ENCODE measurements around the gene LSG1.
A peak's percentile ranks its signal among the peaks of the same experiment; 100 is the strongest.

The LSG1 gene

DNA sequence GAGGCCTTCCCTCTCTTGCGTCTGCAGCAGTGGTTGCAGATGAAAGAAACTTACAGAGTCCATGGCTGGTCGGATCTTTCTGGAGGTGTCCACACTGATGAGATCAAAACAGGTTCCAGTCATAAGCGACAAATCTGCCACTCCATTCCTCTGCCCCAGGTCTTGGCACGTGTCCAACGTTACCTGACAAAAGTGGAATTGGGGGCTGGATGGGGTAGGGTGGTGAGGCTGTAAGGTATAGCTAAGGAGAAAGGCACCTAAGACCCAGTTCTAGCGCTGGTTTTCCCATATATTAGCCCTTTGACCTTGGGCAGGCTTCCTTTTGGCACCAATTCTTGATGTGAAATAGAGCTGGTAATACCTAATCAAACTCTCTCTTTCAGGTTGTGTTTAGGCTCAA, 24.7 kb upstream of the LSG1 start:
- TF ChIP-seq, protein P1, sequence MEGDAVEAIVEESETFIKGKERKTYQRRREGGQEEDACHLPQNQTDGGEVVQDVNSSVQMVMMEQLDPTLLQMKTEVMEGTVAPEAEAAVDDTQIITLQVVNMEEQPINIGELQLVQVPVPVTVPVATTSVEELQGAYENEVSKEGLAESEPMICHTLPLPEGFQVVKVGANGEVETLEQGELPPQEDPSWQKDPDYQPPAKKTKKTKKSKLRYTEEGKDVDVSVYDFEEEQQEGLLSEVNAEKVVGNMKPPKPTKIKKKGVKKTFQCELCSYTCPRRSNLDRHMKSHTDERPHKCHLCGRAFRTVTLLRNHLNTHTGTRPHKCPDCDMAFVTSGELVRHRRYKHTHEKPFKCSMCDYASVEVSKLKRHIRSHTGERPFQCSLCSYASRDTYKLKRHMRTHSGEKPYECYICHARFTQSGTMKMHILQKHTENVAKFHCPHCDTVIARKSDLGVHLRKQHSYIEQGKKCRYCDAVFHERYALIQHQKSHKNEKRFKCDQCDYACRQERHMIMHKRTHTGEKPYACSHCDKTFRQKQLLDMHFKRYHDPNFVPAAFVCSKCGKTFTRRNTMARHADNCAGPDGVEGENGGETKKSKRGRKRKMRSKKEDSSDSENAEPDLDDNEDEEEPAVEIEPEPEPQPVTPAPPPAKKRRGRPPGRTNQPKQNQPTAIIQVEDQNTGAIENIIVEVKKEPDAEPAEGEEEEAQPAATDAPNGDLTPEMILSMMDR (IDR thresholded peaks at IDR 0.05; ENCODE audit: low read depth, low read length), result no peak

DNA sequence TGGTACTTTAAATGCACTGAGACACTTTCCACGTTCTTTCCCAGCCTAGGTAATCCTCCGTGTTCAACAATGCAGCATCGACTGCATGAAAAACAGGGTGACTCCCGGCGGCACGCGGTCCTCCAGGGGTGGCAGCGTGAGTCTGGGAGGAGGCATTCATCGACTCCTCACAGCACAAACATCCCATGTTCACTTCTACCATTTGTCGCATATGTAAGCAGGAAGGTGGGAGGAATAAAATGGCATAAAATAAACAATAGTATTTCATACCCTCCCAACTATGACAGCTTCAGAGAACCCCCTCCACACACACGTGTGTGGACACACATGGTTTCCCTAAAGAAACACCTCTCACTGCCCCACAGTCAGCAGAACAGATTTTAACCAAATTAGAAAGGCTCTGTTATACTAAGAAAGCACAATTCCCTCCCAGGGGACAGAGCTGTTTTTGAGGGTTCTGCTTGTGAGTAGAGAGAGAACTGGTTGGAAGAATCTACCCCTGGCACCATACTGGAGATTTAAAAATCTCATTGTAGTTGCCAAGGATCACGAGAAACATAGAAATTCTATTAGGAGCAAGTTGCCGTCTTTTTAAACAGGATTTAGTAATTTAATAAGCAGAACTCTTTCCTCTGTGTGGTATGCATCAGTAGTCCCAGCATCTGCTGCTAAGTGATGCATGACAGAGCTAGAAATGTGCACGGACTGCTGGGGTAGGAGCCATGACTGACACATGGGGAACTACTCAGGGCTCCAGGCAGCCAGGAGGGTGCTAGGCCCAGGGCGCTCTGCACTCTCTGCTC, 19.7 kb upstream of the LSG1 start:
- DNase-seq (ENCODE audit: extremely low read depth, low read depth), result peak; percentile 62
- TF ChIP-seq, protein P1 (IDR thresholded peaks at IDR 0.05; ENCODE audit: low read depth, low read length), result no peak

More for the DNA sequence above, 24.7 kb upstream of the LSG1 start:
- DNase-seq (ENCODE audit: extremely low read depth, low read depth), result no peak

DNA sequence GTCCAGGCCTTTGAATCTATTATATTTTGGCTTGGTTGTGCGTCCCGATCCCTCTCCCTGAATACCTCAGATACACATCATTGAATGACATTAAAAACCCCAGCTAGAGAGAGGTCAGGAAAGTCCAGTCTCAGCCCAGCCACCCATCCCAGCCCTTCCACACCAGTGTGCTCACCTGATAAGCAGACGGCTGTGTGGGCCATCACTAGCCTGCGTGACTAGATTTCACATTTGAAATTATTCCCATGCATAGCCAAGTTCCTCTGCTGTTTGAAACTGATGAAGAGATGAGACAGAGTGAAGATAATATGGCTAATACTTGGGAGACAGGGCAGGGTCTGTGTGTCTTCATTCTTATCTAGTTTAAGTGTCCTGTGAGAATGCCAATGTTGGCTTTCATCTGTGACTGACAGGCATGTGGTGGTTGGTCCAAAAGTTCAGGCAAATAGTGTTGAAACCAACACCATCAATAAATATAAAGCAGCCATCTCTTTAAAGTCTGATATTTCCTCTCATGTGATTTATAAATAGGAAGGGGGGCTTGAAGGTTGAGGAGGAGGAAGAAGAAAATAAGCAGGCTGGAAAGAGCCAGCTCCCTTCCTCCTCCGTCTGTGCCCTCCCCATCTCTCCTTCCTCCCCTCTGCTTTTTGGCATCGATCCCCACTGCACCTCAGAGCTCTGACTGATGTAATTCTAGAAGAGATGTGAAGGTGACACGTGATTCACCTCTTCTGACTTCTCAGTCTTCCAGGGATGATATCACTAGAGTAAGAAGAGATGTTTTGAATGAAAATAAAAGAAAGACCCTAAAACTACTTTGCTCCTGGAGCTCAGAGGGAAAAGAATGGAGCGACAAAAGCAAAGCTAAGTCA, 18.7 kb upstream of the LSG1 start:
- no peak for DNase-seq (ENCODE audit: extremely low read depth, low read depth)
- TF ChIP-seq, protein P1 (IDR thresholded peaks at IDR 0.05; ENCODE audit: low read depth, low read length), result no peak

DNA sequence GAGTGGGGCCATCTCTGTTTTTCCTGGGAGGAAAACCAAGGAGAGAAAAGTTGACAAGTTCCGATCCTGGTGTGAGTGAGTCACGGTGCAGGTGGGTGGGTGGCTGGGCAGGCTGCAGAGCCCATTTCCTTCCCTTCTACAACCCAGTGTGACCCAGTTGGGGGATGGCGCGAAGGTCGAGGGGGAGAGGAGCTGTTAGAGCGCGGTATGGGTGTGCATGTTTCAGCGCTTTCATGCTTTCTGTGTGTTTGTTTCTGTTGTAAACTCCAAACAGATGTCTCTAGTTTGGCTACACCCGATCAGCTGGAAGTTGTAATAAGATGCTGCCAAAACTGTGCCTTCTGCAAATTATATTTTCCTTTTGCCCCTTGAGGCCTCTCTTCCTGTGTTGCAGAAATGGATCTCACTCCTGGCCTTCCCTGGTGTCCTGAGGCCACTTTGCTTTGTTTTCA, 17.5 kb upstream of the LSG1 start:
- peak; percentile 85 for DNase-seq (ENCODE audit: extremely low read depth, low read depth)
- TF ChIP-seq, protein P1 (IDR thresholded peaks at IDR 0.05; ENCODE audit: low read depth, low read length), result no peak

DNA sequence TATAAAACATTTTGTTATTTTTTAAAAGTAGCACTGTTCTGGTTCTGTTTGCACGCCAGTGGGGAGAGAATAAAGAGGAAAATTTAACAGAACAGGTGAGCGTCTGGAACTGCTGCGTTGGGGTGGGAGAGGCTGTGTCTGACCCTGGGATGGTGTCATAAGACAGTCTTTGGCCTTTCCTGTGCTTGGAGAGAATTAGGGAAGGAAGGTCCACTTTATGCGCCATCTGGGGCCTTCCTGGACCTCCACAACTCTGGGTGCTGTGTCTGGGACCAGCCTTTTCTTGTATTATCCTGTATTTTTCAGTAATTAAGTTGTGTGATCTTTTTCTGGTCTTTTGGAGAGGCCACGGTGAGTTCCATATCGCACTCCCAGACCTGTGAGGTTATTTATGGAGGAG, 17.0 kb upstream of the LSG1 start:
- TF ChIP-seq, protein P1 (IDR thresholded peaks at IDR 0.05; ENCODE audit: low read depth, low read length), result no peak
- DNase-seq (ENCODE audit: extremely low read depth, low read depth), result no peak

DNA sequence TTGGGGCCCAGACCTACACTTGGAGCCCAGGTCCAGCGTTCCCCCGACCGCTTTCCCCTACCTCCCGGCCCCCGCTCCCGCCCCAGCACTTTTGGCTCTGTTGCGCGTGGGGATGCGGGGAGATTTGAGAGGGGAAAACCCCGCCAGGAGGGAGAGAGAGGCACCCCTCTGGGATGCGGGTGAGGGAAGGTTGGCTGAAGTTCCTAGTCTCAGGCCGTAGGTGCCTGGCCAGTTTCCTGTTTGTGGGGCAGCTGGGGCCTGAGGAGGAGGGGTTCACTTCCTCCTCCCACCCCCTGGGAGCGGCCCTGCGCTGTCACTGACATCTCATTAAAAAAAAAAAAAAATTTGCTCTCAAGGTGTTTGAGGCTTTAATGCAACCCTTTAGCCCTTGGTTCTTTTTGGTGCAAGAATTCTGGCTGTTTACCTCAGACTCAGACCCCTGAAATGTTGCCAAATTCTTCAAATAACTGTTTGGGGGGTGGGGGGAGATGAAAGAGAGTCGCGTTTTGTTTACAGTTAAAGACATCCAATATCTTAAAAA, 16.3 kb upstream of the LSG1 start:
- TF ChIP-seq, protein P1 (IDR thresholded peaks at IDR 0.05; ENCODE audit: low read depth, low read length), result no peak; the same call in 1 of the 2 replicates
- no peak for DNase-seq (ENCODE audit: extremely low read depth, low read depth)

Measured in AG09319 (cell line).